ENCODE data around the gene CDH4. TPM values are rescaled to one million over a fixed set of nuclear protein-coding genes. Genes with fewer than 3 reads are reported as not detected.

CDH4 gene
- total RNA-seq, 1 experiment from 2014 or later: 3.8 TPM

- no peak for DNase-seq (ENCODE audit: low read depth)
Observed at GRCh38 chr20:61300709-61301108, 48.6 kb downstream of the CDH4 start.

- no peak for DNase-seq (ENCODE audit: low read depth)
Observed at GRCh38 chr20:61301711-61302525, 49.9 kb downstream of the CDH4 start.

- DNase-seq (ENCODE audit: low read depth): no peak
Observed at GRCh38 chr20:61303217-61303616, 51.2 kb downstream of the CDH4 start.

GRCh38 chr20:61303675-61304074 lies 51.6 kb downstream of the CDH4 start:
- no peak for DNase-seq (ENCODE audit: low read depth)

GRCh38 chr20:61304750-61305149 lies 52.7 kb downstream of the CDH4 start:
- DNase-seq (ENCODE audit: low read depth): no peak

- DNase-seq (ENCODE audit: low read depth): no peak
Observed at GRCh38 chr20:61306937-61307475, 54.9 kb downstream of the CDH4 start.

GRCh38 chr20:61307686-61308476 lies 55.8 kb downstream of the CDH4 start:
- DNase-seq (ENCODE audit: low read depth): no peak

- DNase-seq (ENCODE audit: low read depth): no peak
Observed at GRCh38 chr20:61308477-61308774, 56.4 kb downstream of the CDH4 start.

- peak; percentile 31 for DNase-seq (ENCODE audit: low read depth)
Observed at GRCh38 chr20:61310954-61311353, 58.9 kb downstream of the CDH4 start.

GRCh38 chr20:61311656-61312387 lies 59.8 kb downstream of the CDH4 start:
- DNase-seq (ENCODE audit: low read depth): peak; percentile 79

GRCh38 chr20:61312925-61313324 lies 60.9 kb downstream of the CDH4 start:
- DNase-seq (ENCODE audit: low read depth): no peak

GRCh38 chr20:61313396-61313795 lies 61.3 kb downstream of the CDH4 start:
- no peak for DNase-seq (ENCODE audit: low read depth)

GRCh38 chr20:61314326-61315010 lies 62.4 kb downstream of the CDH4 start:
- peak; percentile 21 for DNase-seq (ENCODE audit: low read depth)

GRCh38 chr20:61315319-61315718 lies 63.3 kb downstream of the CDH4 start:
- DNase-seq (ENCODE audit: low read depth): no peak

GRCh38 chr20:61316346-61316745 lies 64.3 kb downstream of the CDH4 start:
- DNase-seq (ENCODE audit: low read depth): no peak

- DNase-seq (ENCODE audit: low read depth): peak; percentile 17
Observed at GRCh38 chr20:61317966-61318530, 66.0 kb downstream of the CDH4 start.

GRCh38 chr20:61320691-61321425 lies 68.8 kb downstream of the CDH4 start:
- no peak for DNase-seq (ENCODE audit: low read depth)

- DNase-seq (ENCODE audit: low read depth): no peak
Observed at GRCh38 chr20:61321481-61321880, 69.4 kb downstream of the CDH4 start.

- DNase-seq (ENCODE audit: low read depth): no peak
Observed at GRCh38 chr20:61322151-61322865, 70.2 kb downstream of the CDH4 start.

- DNase-seq (ENCODE audit: low read depth): no peak
Observed at GRCh38 chr20:61324906-61325305, 72.8 kb downstream of the CDH4 start.

All from Daoy (cell line).